ENCODE measurements around the gene TECR.

DNA sequence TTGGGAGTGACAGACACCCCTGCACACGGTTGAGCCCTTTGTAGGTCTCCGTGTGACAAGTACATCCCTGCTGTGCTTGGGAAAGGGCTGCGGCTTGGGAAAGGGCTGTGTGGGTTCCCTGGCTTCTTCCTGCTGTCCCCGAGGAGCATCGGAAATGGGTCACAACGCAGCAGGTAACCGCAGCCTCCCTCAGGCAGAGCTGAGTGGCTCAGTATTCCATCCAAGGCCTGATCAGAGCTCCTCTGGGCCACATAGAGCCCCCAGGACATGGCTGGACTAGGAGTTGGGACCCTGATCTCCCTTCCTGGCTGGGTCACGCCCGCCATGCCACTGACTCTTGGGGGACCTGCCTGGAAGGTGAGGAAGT lies 16.3 kb downstream of the TECR start:
- TF ChIP-seq POLR2A (IDR thresholded peaks at IDR 0.05; ENCODE audit: low read depth, low read length): no peak
- TF ChIP-seq POLR2AphosphoS5 (IDR thresholded peaks at IDR 0.05; ENCODE audit: low read depth, low read length): no peak
- TF ChIP-seq SPI1 (IDR thresholded peaks at IDR 0.05; ENCODE audit: low read depth, low read length): no peak
